HCT116 (cell line): ENCODE measurements around the gene TAL1. TPM values are rescaled to one million over a fixed set of nuclear protein-coding genes. Genes with fewer than 3 reads are reported as not detected.

Source experiments
- ATAC-seq: fragments of 200-7000 bp; cut with Tn5 transposase; 2 replicates; pipeline ENCODE4 v1.9.1; 2020; ENCODE audit warnings: mild to moderate bottlenecking, moderate library complexity
- BruUV-seq: library from RNA; stranded (reverse); fragments of 400-500 nt; replicated peaks from 2 replicates; lab custom pipeline; 2021; lab: Mats Ljungman, UMichigan
- CTCF ChIA-PET: fragments of 300-600 bp; sonication (Branson Sonifier 250); formaldehyde crosslinking; loops from one replicate; lab custom pipeline; 2021; ENCODE audit warnings: antibody characterized with exemption; lab: Charles Lee
- POLR2A ChIA-PET: fragments of 300-600, 350-600 bp; sonication (Branson Sonifier 250); formaldehyde crosslinking; loops from one replicate; lab custom pipeline; 2021; ENCODE audit warnings: antibody characterized with exemption; lab: Charles Lee
- RAD21 ChIA-PET, 2 experiments: fragments of 300-600 bp; sonication (Branson Sonifier 250); formaldehyde crosslinking; loops; one replicate each; lab custom pipeline; 2023; ENCODE audit warnings: low total read pairs in 2 of 2; ENCODE audit not compliant: uncharacterized antibody in 2 of 2, unreplicated experiment in 2 of 2, low non-redundant PET in 1 of 2; lab: Charles Lee
- DNase-seq: peaks from one replicate; pipeline ENCODE4 v3.0.0-alpha.2; 2010; ENCODE audit warnings: low read depth, low spot score
- H2AFZ ChIP-seq: fragments of 200-600 bp; shearing (Covaris generic), sonication (generic); 2 replicates; pipeline ENCODE4 v1.6.1; 2017; ENCODE audit warnings: low read depth, mixed run types, mixed read lengths, antibody characterized with exemption, low read length; ENCODE audit not compliant: poor library complexity, severe bottlenecking
- H3K27ac ChIP-seq: 2 replicates; pipeline ENCODE4 v1.5.1; 2012; ENCODE audit warnings: low read depth, low read length
- H3K27me3 ChIP-seq: fragments of 200-600 bp; sonication (generic); 2 replicates; pipeline ENCODE4 v1.6.1; 2016; ENCODE audit warnings: mixed run types, low read length, mixed read lengths; ENCODE audit not compliant: insufficient read depth
- H3K36me3 ChIP-seq, 2 experiments: fragments of 200-500 bp in 1 of 2; fragments of 200-600 bp in 1 of 2; sonication (Bioruptor generic) in 1 of 2; sonication (generic) in 1 of 2; 2 replicates each; pipeline versions ENCODE4 v1.5.1 to v1.6.1; 2014 to 2016; ENCODE audit warnings: low read length in 2 of 2, inconsistent platforms in 1 of 2, mixed read lengths in 1 of 2, mixed run types in 1 of 2; ENCODE audit not compliant: insufficient read depth in 2 of 2, control insufficient read depth in 1 of 2
- H3K4me1 ChIP-seq, 2 experiments: fragments of 200-600 bp in 1 of 2; sonication (generic) in 1 of 2; 2 replicates each; pipeline versions ENCODE4 v1.5.1 to v1.6.1; 2012 to 2017; ENCODE audit warnings: low read length in 2 of 2, inconsistent platforms in 1 of 2, mild to moderate bottlenecking in 1 of 2, mixed read lengths in 1 of 2, mixed run types in 1 of 2, moderate library complexity in 1 of 2; ENCODE audit not compliant: insufficient read depth in 2 of 2, control insufficient read depth in 1 of 2
- H3K4me2 ChIP-seq: fragments of 200-600 bp; sonication (generic); 2 replicates; pipeline ENCODE4 v1.6.1; 2017; ENCODE audit warnings: mixed run types, low read length, mixed read lengths
- H3K4me3 ChIP-seq, 2 experiments: fragments of 200-600 bp in 1 of 2; sonication (generic) in 1 of 2; replicated peaks in 1 of 2; 2 replicates each; pipeline ENCODE4 v1.5.1; 2011 to 2016; ENCODE audit warnings: low read length in 2 of 2, control low read depth in 1 of 2, low read depth in 1 of 2, mild to moderate bottlenecking in 1 of 2, mixed read lengths in 1 of 2, mixed run types in 1 of 2
- H3K79me2 ChIP-seq: fragments of 200-600 bp; sonication (generic); 2 replicates; pipeline ENCODE4 v1.6.1; 2017; ENCODE audit warnings: mild to moderate bottlenecking, mixed run types, low read length, moderate library complexity, mixed read lengths; ENCODE audit not compliant: insufficient read depth
- H3K9ac ChIP-seq: fragments of 200-600 bp; sonication (generic); 2 replicates; pipeline ENCODE4 v1.6.1; 2016; ENCODE audit warnings: low read length, mixed read lengths
- H3K9me2 ChIP-seq: fragments of 200-600 bp; sonication (generic), shearing (Covaris generic); 2 replicates; pipeline ENCODE4 v1.6.1; 2017; ENCODE audit warnings: mixed run types, mild to moderate bottlenecking, moderate library complexity; ENCODE audit not compliant: insufficient read depth
- H3K9me3 ChIP-seq, 2 experiments: fragments of 200-500 bp in 1 of 2; fragments of 200-600 bp in 1 of 2; sonication (Bioruptor generic) in 1 of 2; sonication (generic) in 1 of 2; 2 replicates each; pipeline ENCODE4 v1.6.1; 2014 to 2017; ENCODE audit warnings: low read length in 2 of 2, mixed read lengths in 2 of 2, inconsistent platforms in 1 of 2, low read depth in 1 of 2, mild to moderate bottlenecking in 1 of 2, mixed run types in 1 of 2, moderate library complexity in 1 of 2; ENCODE audit not compliant: control insufficient read depth in 1 of 2, insufficient read depth in 1 of 2
- H4K20me1 ChIP-seq: fragments of 200-600 bp; sonication (generic), shearing (Covaris generic); 2 replicates; pipeline ENCODE4 v1.6.1; 2017; ENCODE audit warnings: mixed run types, mild to moderate bottlenecking, moderate library complexity; ENCODE audit not compliant: insufficient read depth
- ATF3 ChIP-seq: IDR thresholded peaks from 2 replicates; pipeline ENCODE4 v1.6.1; 2012
- CEBPB ChIP-seq: IDR thresholded peaks from 2 replicates; pipeline ENCODE4 v1.6.1; 2012; ENCODE audit warnings: low read depth
- EZH2 ChIP-seq: fragments of 200-600 bp; sonication (generic); IDR thresholded peaks from 2 replicates; pipeline ENCODE4 v1.6.1; 2017; ENCODE audit warnings: antibody characterized with exemption, mixed run types
- EZH2phosphoT487 ChIP-seq: fragments of 200-600 bp; IDR thresholded peaks from 2 replicates; pipeline ENCODE4 v1.6.1; 2018; ENCODE audit warnings: antibody characterized with exemption, borderline replicate concordance
- FOSL1 ChIP-seq: IDR thresholded peaks from 2 replicates; pipeline ENCODE4 v1.6.1; 2012; ENCODE audit warnings: low read depth
- MAX ChIP-seq: IDR thresholded peaks from 2 replicates; pipeline ENCODE4 v1.6.1; 2012
- POLR2A ChIP-seq: IDR thresholded peaks from 2 replicates; pipeline ENCODE4 v1.7.0; 2011; ENCODE audit warnings: borderline replicate concordance; ENCODE audit not compliant: insufficient read depth, insufficient read length; ENCODE audit errors: extremely low read depth
- REST ChIP-seq: IDR thresholded peaks from 2 replicates; pipeline ENCODE4 v1.6.1; 2012; ENCODE audit warnings: low read depth
- SIN3A ChIP-seq: IDR thresholded peaks from 2 replicates; pipeline ENCODE4 v1.6.1; 2012; ENCODE audit warnings: low read depth
- SP1 ChIP-seq: IDR thresholded peaks from 2 replicates; pipeline ENCODE4 v1.6.1; 2012; ENCODE audit warnings: low read depth
- SRF ChIP-seq: IDR thresholded peaks from 2 replicates; pipeline ENCODE4 v1.6.1; 2012; ENCODE audit warnings: low read depth
- TCF7L2 ChIP-seq: IDR thresholded peaks from 2 replicates; pipeline ENCODE4 v1.7.0; 2011; ENCODE audit warnings: borderline replicate concordance, inconsistent platforms; ENCODE audit not compliant: insufficient read depth, insufficient read length; ENCODE audit errors: extremely low read depth
- YY1 ChIP-seq: IDR thresholded peaks from 2 replicates; pipeline ENCODE4 v1.6.1; 2011; ENCODE audit warnings: low read length, low read depth, moderate library complexity, mild to moderate bottlenecking; ENCODE audit not compliant: insufficient replicate concordance; ENCODE audit errors: extremely low read depth
- ZBTB33 ChIP-seq: IDR thresholded peaks from 2 replicates; pipeline ENCODE4 v1.6.1; 2011; ENCODE audit warnings: mild to moderate bottlenecking, low read length, moderate library complexity; ENCODE audit not compliant: insufficient replicate concordance; ENCODE audit errors: extremely low read depth
- ZFX ChIP-seq: fragments of 450-650 bp; IDR thresholded peaks from 2 replicates; pipeline ENCODE4 v1.6.1; 2017
- intact Hi-C: fragments of 100-400 bp; cut with micrococcal nuclease; formaldehyde crosslinking; loops from 2 replicates; pipeline ENCODE4 v1.10.0; 2022
- total RNA-seq: library from RNA; stranded (reverse); gene quantifications from one replicate; pipeline ENCODE4 v1.2.1, GENCODE V29; 2021; ENCODE audit not compliant: unreplicated experiment

Gene TAL1
- total RNA-seq, 1 experiment from 2014 or later = 0.05 TPM

GRCh38 chr1:47209725-47210325 lies 22.2 kb downstream of the TAL1 start:
- Histone ChIP-seq H3K9ac (no peak overlapping the region), H4K20me1 (no peaks in the 10 kb centered on the region), H3K4me1 (no peaks in the 10 kb centered on the region), H3K4me2 (no peak overlapping the region), H3K9me2 (no peaks in the 10 kb centered on the region), H3K9me3 (no peaks in the 10 kb centered on the region), H3K36me3 (no peaks in the 10 kb centered on the region), H3K27me3 (no peaks in the 10 kb centered on the region), H3K4me3 (no peak overlapping the region)
- no TSS peak for BruUV-seq
- intact Hi-C loops = no loop called here
- no peak for DNase-seq
- CTCF ChIA-PET = no interaction called here
- ATAC-seq = no peak
- TF ChIP-seq REST = no peak
- TF ChIP-seq SIN3A = no peak
- TF ChIP-seq TCF7L2 = no peak
- TF ChIP-seq POLR2A = no peak
- no peak for TF ChIP-seq EZH2phosphoT487
- TF ChIP-seq, all 23 proteins: peak for 0
- no peaks in the 10 kb centered on the region for H3K79me2 ChIP-seq
- H3K27ac ChIP-seq = no peak overlapping the region
- ChIA-PET POLR2A (no interaction called here), RAD21 (no interaction called here)
- H2AFZ ChIP-seq = no peak overlapping the region

GRCh38 chr1:47209091-47209490 lies 22.9 kb downstream of the TAL1 start:
- no peak for TF ChIP-seq SRF
- TF ChIP-seq POLR2A = no peak
- no peak for TF ChIP-seq YY1
- no peak for TF ChIP-seq SP1
- TF ChIP-seq EZH2 = no peak
- no peak for TF ChIP-seq CEBPB
- TF ChIP-seq ZFX = no peak
- TF ChIP-seq TCF7L2 = no peak
- TF ChIP-seq ZBTB33 = no peak
- TF ChIP-seq MAX = no peak
- TF ChIP-seq FOSL1 = no peak
- no peak for TF ChIP-seq ATF3

More at GRCh38 chr1:47209091-47209490, 22.9 kb downstream of the TAL1 start:
- Histone ChIP-seq H3K9me2 (no peaks in the 10 kb centered on the region), H2AFZ (no peak overlapping the region), H3K36me3 (no peaks in the 10 kb centered on the region), H3K9ac (no peak overlapping the region), H4K20me1 (no peaks in the 10 kb centered on the region), H3K4me2 (no peak overlapping the region), H3K27ac (no peak overlapping the region), H3K27me3 (no peaks in the 10 kb centered on the region), H3K4me1 (no peaks in the 10 kb centered on the region), H3K9me3 (no peaks in the 10 kb centered on the region), H3K79me2 (no peaks in the 10 kb centered on the region), H3K4me3 (no peak overlapping the region)
- POLR2A ChIA-PET = no interaction called here
- BruUV-seq = no TSS peak
- CTCF ChIA-PET = no interaction called here
- intact Hi-C loops = no loop called here
- RAD21 ChIA-PET = no interaction called here
- DNase-seq = no peak
- ATAC-seq = no peak
